T-helper 2 cell (primary cell): ENCODE results near the gene APLP1.

Source experiments
- DNase-seq, 5 experiments: peaks; one replicate each; pipeline versions ENCODE4 v3.0.0 to v3.0.0-alpha.2; 2012 to 2022

The APLP1 gene

DNA sequence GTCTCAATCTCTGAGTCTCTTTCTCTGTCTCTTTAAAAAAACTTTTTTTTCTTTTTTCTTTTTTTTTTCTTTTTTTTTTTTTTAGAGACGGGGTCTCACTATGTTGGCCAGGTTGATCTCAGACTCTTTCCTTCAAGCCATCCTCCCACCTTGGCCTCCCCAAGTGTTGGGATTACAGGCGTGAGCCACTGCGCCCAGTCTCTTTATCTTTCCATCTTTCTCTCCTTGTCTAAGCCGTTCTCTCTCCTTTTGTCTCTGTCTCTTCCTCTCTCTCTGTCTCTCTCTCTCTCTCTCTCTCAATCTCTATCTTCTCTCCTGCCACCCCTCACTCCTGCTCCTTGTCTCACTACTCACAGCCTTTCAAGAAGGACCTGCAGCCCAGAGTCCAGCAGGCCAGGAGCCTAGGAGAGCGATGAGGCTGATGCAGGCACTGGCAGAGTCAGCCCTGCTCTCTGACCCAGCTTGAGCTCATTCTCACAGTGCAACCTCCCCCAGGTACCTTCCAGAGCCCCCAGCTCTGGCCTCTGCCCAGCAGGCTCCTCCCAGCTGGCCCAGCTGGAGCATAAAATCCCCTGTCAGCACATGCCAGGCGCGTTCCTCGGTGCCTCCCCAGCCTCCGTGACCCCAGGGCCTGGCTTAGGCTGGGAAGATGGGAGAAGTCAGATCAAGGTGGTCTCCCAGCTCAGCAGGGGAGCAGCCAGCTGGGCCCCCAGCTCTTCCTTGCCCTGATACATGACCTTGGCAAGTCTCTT is 16.2 kb upstream of the APLP1 start, which contains the start of gene NPHS1:
NPHS1 (minus strand) TSS at position 476 of the 752 bp plus-strand sequence. CDS start 667 bp downstream, outside the sequence.
- no peak for DNase-seq

DNA sequence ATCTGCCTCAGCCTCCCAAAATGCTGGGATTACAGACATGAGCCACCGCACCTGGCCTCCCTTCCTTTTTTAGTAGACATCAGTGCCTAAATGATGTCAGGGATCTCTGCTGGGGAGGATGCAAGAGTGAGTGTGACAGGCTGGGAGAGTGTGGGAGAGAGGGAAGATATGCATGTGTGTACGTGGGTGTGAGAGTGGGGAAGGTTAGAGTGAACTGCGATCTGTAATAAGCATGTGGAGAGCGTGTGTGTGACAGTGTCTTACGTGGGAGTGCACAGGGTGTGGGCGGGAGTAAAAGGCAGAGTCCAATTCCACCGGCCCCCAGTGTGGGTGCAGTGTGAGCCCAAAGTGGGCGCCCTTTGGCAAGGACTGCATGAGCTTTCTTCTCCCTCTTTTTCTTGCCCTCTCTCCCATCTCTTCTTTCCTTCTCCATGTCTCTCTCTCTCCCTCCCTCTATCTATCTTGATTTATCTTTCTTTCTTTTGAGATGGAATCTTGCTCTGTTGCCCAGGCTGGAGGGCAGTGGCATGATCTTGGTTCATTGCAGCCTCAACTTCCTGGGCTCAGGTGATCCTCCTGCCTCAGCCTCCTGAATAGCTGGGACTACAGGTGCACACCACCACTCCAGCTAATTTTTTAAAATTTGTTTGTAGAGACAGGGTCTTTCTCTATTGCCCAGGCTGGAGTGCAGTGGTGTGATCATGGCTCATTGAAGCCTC is 15.2 kb upstream of the APLP1 start:
- no peak for DNase-seq

GRCh38 chr19:35856546-35857149 is 11.7 kb upstream of the APLP1 start, which contains the start of gene KIRREL2:
KIRREL2 (plus strand) TSS chr19:35856911; CDS start chr19:35857120, 209 bp downstream.
- DNase-seq = peak in 1 of 5 experiments; percentile 16

- DNase-seq = no peak
These were observed 10.1 kb upstream of the APLP1 start for GRCh38 chr19:35858311-35858710.

- DNase-seq = no peak
These were observed 9.0 kb upstream of the APLP1 start for GRCh38 chr19:35859414-35859813.

- no peak for DNase-seq
These were observed 7.9 kb upstream of the APLP1 start for GRCh38 chr19:35860436-35860817.

DNA sequence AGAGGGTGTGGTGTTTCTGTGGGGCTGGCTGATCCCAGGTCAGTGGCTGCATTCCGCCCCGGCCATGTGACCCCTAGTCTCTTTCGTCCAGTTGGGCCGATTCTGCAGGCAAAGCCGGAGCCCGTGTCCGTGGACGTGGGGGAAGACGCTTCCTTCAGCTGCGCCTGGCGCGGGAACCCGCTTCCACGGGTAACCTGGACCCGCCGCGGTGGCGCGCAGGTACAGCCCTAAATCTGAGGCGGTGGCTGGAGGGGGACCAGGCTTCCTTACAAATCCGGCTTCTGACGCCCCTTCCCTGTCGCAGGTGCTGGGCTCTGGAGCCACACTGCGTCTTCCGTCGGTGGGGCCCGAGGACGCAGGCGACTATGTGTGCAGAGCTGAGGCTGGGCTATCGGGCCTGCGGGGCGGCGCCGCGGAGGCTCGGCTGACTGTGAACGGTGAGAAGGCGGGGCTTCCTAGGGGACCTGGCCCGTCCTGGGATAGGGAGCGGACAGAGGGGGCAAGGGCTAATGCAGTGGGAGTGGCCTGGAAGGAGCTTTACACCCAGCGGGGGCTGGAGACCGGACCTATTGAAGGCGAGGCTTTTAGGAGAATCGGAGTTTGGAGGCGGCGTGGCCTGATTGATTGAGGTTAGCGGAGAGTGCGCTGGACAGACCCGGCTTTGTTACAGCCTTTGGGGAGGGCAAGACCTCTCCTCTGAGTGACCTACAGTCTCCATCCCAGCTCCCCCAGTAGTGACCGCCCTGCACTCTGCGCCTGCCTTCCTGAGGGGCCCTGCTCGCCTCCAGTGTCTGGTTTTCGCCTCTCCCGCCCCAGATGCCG is 7.3 kb upstream of the APLP1 start:
- no peak for DNase-seq

GRCh38 chr19:35861640-35862160 is 6.7 kb upstream of the APLP1 start:
- DNase-seq = no peak

GRCh38 chr19:35862528-35862927 is 5.8 kb upstream of the APLP1 start:
- DNase-seq = no peak

- no peak for DNase-seq
These were observed 5.4 kb upstream of the APLP1 start for GRCh38 chr19:35863018-35863417.

GRCh38 chr19:35868823-35869326 is 501 bp downstream of the APLP1 start:
- no peak for DNase-seq

DNA sequence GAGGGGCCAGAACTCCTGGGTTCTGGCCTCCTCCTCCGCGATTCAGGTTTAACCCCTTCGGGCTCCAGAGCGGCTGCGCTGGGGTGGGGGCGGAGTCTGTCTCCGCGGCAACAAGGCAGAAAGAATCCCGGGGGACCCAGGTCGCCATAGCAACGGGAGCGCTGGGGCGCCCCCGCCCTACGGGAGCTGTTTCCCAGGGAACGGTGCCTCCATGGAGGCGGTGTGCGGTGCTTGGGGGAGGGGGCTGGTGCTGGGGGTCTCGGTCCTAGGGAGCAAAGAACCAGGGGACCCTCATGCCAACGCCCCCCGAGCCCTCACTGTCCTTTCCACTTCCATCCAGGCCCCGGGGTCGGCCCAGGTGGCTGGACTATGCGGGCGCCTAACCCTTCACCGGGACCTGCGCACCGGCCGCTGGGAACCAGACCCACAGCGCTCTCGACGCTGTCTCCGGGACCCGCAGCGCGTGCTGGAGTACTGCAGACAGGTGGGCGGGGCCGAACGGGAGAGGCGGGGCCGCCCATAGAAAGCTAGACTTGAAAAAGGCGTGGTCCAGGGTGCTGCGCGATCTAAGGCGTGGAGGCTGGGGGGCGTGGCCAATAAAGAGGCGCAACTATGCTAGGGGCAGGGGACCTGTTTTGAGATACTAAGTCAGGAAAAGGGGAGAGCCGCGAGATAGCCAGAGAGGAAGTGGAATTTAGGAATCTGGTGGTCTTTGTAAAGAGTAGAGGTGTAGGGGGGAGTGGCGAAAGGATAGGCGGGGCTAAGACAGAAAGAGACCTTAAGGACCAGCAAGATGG is 1.2 kb downstream of the APLP1 start:
- DNase-seq = peak; percentile 65 to 91 (median 72)

GRCh38 chr19:35870124-35870736 is 1.9 kb downstream of the APLP1 start:
- peak in 1 of 5 experiments; percentile 21 for DNase-seq

- no peak for DNase-seq
These were observed 2.4 kb downstream of the APLP1 start for GRCh38 chr19:35870798-35871197.

DNA sequence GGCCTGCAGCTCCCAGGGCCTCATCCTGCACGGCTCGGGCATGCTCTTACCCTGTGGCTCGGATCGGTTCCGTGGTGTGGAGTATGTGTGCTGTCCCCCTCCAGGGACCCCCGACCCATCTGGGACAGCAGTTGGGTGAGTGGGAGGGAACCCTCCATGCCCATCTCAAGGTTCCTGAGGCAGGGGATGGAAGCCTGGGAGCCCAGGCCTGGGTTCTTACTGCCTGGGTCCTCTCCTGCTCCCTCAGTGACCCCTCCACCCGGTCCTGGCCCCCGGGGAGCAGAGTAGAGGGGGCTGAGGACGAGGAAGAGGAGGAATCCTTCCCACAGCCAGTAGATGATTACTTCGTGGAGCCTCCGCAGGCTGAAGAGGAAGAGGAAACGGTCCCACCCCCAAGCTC is 3.2 kb downstream of the APLP1 start:
- DNase-seq = no peak

- no peak for DNase-seq
These were observed 3.8 kb downstream of the APLP1 start for GRCh38 chr19:35872180-35872579.

- no peak for DNase-seq
These were observed 6.1 kb downstream of the APLP1 start for GRCh38 chr19:35874392-35874930.

- DNase-seq = no peak
These were observed 10.7 kb downstream of the APLP1 start for GRCh38 chr19:35879068-35879467.

GRCh38 chr19:35879770-35880317 is 11.5 kb downstream of the APLP1 start:
- DNase-seq = peak; percentile 55 to 79 (median 68)
